ENCODE results near the gene TRAPPC10.

DNA sequence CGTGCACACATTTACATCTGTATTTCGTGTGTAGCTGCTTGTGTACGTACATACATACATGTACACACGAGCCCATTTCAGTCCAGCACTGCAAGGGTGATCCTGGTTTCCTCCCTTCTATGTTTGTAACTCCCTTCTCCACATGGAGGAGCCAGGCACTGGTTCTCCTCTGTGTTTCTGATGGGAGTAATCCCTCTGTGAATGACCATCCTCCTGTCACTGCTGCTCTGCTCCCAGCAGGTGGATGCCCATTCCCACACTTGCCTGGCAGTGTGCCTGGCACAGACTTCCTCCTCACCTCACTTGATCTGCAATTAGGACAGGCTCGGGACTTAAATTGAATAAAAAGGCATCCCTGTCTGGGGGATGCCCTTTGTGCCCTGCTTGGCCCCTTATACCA, 37.1 kb downstream of the TRAPPC10 start:
- TF ChIP-seq POLR2AphosphoS5 (IDR thresholded peaks at IDR 0.05; ENCODE audit: borderline replicate concordance, low read depth, low read length) (no peak), FOXP2 (optimal IDR thresholded peaks at IDR 0.05; ENCODE audit: control extremely low read depth, extremely low read length, insufficient read depth) (no peak), EZH2 (IDR thresholded peaks at IDR 0.05) (no peak)
